NCI-H1930 (cell line): ENCODE measurements around the gene PLEKHG4.
A peak's percentile ranks its signal among the peaks of the same experiment; 100 is the strongest.

Source experiments
- DNase-seq, 2 experiments: peaks; one replicate each; lab custom pipeline; 2025; lab: John Stamatoyannopoulos, UW

PLEKHG4 gene

DNA sequence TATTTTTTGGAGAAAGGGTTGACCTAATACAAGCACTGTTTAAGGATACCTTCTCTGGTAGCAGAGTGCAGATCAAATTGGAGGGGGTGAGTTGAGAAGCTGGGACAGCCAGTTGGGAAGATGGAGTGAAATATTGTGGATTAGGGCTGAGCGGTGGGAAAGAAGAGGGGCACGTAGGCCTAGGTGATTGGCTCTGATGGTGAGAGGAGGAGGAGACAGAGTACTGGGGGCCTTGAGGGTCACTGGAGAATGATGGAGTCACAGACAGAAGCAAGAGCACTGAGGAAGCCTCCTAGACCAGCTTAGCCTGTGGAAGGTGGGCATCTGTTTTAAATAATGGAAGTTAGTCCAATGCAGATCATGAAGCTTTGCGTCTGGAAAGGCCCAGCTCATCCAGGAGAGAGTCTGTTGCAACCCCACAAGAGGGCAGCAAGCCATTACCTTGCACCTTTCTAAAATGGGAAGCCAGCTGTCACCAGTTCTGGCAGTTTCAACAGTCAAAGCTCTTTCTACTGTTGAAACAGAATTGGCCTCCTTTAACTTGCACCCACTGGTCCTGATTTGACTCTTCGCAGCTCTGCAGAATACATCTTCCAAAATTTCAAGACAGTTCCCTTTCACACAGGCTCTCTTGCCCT, 18.8 kb upstream of the PLEKHG4 start:
- DNase-seq, result peak in 1 of 2 experiments; percentile 5

GRCh38 chr16:67263201-67263600, 16.1 kb upstream of the PLEKHG4 start:
- DNase-seq, result no peak

- DNase-seq, result no peak
These were observed 15.1 kb upstream of the PLEKHG4 start for GRCh38 chr16:67264277-67264676.

DNA sequence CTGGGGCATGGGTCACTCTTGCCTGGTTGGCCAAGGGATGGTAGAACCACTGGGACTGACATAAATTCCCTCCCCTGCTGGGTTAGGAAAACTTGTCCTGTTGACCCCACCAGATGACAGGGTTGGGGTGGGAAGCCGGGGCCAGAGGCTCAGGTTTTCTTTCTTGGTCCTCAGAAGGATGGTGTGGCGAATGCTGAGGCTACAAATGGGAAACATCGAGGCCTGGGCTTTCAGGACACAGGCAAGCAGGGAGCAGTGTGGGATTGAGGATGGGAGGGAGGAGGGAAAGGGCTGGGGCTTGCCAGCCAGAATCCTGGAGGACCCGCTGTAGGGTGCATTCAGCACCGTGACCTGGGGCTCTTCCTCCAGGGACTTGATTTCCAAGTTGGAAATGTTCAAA, 14.5 kb upstream of the PLEKHG4 start:
- DNase-seq, result no peak

- no peak for DNase-seq
These were observed 13.5 kb upstream of the PLEKHG4 start for GRCh38 chr16:67265834-67266233.

DNA sequence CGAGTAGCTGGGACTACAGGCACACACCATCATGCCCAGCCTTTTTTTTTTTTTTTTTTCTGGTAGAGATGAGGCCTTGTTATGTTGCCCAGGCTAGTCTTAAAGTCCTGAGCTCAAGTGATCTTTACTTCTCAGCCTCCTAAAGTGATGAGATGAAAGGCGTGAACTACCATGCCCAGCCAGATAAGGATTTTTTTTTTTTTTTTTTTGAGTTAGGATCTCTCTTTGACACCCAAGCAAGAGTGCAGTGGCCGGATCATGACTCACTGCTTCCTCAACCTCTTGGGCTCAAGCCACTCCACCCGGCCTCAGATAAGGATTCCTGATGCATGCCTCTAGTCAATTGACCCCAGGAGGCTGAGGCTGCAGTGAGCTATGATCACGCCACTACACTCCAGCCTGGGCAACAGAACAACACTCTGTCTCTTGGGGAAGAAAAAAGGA, 11.2 kb upstream of the PLEKHG4 start:
- no peak for DNase-seq

- no peak for DNase-seq
These were observed 9.6 kb upstream of the PLEKHG4 start for GRCh38 chr16:67269766-67270165.

DNA sequence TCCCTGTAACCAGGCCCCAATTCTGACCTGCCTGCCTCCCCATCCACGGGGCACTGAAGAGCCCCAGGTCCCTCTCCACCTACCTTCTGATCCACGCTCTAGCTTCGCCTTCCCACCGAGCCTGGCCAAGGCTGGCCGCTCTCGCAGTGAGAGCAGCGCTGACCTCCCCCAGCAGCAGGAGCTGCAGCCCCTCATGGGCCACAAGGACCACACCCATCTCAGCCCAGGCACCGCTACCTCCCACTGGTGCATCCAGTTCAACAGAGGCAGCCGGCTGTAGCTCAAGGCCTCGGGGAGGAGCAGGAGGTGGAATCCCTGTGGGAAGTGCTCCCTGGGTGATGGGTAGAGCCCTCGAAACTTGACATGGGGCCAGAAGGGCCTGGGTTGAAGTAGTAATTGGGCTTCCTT, 8.4 kb upstream of the PLEKHG4 start:
- DNase-seq, result no peak

- no peak for DNase-seq
These were observed 7.9 kb upstream of the PLEKHG4 start for GRCh38 chr16:67271446-67271845.

GRCh38 chr16:67275321-67275720, 4.0 kb upstream of the PLEKHG4 start:
- DNase-seq, result no peak

GRCh38 chr16:67277294-67277998, 1.9 kb upstream of the PLEKHG4 start:
- DNase-seq, result no peak

GRCh38 chr16:67277999-67278772, 1.1 kb upstream of the PLEKHG4 start:
- peak in 1 of 2 experiments; percentile 11 for DNase-seq

GRCh38 chr16:67278773-67279295, 498 bp upstream of the PLEKHG4 start:
- DNase-seq, result no peak

DNA sequence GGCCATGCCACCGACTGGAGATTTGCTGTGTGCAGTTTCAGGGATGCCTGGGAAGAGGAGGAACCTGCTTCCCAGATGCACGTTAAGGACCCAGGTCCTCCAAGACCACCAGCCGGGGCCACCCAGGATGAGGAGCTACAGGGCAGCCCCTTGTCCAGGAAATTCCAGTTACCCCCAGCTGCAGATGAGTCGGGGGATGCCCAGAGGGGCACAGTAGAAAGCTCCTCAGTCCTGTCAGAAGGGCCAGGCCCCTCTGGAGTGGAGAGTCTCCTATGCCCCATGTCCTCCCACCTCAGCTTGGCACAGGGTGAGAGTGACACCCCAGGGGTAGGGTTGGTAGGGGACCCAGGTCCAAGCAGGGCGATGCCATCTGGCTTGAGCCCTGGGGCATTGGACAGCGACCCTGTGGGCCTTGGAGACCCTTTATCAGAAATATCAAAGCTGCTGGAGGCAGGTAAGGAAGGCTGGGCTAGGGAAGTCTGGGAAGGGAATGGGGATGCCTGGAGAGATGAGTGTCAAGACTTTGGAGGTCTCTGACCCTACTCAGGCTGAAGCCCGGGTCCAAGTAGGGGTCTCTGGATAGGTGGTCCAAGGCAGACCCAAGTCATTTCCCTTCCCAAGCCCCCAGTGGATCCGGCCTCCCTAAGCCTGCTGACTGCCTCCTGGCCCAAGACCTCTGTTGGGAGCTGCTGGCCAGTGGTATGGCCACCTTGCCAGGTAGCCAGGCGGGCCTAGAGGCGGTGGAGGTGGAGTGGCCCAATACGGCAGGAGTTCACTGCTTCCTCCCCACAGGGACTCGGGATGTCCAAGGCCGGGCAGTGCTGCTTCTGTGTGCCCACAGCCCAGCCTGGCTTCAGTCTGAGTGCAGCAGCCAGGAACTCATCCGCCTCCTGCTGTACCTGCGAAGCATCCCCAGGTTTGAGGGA, 1.0 kb downstream of the PLEKHG4 start:
- no peak for DNase-seq

DNA sequence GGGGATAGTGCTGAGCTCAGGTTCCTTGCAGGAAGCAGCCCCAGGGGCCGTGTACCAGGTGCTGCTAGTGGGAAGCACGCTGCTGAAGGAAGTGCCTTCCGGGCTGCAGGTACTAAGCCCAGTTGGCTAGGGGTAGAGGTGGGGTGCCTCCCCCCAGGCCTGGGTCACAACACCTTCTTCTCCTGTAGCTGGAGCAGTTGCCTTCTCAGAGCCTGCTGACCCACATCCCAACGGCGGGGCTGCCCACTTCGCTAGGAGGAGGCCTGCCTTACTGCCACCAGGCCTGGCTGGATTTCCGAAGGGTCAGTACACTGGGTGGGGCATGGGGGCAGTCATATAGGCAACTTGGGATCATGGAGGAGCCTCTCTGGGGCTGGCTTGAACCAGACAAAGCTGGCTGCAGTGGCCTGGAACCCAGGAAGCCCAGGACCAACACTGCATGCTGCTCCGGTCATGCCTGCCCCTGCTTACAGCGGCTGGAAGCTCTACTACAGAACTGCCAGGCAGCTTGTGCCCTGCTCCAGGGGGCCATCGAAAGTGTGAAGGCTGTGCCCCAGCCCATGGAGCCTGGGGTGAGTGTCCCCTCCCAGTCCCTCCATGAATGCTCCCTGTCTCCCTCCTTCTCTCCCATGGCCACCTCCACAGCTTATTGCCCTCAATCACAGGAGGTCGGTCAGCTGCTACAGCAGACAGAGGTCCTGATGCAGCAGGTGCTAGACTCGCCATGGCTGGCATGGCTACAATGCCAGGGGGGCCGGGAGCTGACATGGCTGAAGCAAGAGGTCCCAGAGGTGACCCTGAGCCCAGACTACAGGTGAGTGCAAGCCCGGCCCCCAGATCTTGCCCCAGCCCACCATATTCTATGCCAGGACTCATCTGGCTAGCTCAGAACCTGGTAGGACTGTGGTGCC, 2.5 kb downstream of the PLEKHG4 start:
- DNase-seq, result no peak

- no peak for DNase-seq
These were observed 3.1 kb downstream of the PLEKHG4 start for GRCh38 chr16:67282447-67282805.

DNA sequence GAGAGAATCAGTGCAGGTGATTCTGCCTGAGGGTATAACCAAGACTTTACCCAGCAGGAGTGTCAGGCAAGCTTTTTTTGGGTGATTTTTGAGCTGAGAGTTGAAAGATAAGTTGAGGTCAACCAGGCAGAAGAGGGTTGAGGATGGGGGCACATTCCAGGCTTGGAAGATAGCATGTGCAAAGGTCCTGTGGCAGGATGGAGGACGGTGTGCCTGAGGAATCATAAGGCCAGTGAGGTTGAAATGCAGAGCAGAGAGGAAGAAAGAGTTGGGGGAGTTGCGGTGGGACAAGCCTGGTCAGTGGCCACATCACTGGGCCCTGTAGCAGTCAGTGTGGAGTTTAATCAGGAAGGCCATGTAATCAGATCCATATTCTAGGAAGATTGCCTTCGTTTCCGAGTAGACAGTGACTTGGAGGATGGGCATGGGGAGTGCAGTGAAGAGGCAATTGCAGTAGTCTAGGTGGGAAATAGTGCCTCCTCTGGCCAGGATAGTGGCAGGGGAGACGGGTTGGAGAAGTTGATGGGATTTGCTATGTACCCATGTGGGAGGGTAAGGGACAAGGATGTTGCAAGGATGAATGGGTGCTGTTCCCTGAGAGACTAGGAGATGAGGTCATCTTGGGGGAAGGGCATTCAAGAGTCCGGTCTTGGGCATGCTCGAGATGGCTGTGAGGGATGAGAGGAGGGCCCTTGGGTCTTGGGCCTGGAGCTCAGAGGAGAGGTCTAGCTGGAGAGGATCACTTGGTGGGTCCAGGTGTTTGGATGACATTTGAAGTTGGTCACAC, 3.9 kb downstream of the PLEKHG4 start:
- no peak for DNase-seq

DNA sequence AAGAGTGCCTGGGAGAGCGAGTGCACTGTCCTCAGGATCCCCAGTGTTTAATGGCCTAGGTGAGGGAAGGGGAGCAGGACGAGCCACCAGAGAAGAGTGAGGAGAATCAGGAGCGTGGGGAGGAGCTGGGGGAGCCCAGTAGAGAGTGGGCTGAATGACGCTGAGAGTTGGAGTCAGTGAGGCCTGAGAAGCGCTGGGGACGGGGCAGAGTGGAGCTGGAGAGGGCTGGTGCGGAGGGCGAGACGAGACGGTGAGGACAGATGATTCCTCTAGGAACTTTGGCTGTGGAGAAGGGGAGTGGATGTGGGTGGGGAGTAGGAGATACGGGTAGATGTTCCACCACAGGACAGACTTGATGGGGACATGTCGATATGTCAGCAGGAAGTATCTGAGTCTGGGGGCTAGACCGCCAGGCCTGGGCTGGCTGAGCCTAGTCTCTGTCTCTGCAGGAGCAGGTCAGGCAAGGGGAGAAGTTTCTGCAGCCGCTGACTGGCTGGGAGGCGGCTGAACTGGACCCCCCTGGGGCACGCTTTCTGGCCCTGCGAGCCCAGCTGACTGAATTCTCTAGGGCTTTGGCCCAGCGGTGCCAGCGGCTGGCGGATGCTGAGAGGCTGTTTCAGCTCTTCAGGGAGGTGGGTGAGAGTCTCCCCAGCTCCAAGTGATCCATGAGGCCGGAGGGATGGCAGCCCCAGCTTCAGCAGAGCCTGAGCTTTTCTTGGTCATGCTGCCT, 4.7 kb downstream of the PLEKHG4 start:
- DNase-seq, result no peak
